Measurements from ENCODE around the gene HPCA.

DNA sequence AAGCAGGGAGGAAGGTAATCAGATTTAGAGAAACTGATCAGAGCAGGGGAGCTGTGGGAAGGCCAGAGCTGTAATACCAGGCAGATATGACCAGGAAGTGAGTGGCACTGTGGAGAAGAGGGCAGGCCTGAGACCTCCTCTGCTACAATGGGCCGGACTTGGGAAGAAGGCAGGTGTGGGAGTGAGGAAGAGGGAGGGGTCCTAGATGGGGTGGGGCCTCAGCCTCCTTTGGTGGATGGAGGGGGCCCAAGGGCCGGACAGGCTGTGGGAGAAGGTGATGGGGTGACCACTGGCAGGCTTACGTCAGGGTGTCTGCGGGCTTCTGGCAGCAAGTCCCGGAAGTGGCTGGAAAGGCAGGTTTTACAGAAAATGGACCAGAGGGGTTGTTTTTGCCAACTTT lies 5.0 kb upstream of the HPCA start:
- TF ChIP-seq CTCF (IDR thresholded peaks at IDR 0.05; ENCODE audit: insufficient read depth, low read length, poor library complexity, severe bottlenecking) = no peak
- TF ChIP-seq EZH2phosphoT487 (conservative IDR thresholded peaks at IDR 0.05; ENCODE audit: low read length) = no peak

All from SU-DHL-6 (cell line).